H9 (cell line): ENCODE measurements around the gene NSF. TPM values are rescaled to one million over a fixed set of nuclear protein-coding genes. Genes with fewer than 3 reads are reported as not detected.
A peak's percentile ranks its signal among the peaks of the same experiment; 100 is the strongest.
"Not testable (repeated sequence)": the region's sequence is repeated elsewhere in the genome, so short reads cannot be mapped to it uniquely, and the experiment has no call there.

Experiments
- DNase-seq: peaks from one replicate; pipeline ENCODE4 v3.0.0-alpha.2; 2017
- H2AFZ ChIP-seq: one replicate; pipeline ENCODE4 v1.6.1; 2013; ENCODE audit warnings: mild to moderate bottlenecking, low read length, control low read depth, moderate library complexity
- H2AK5ac ChIP-seq: 2 replicates; pipeline ENCODE4 v1.6.1; 2013; ENCODE audit warnings: low read length, control low read depth, mixed read lengths; ENCODE audit not compliant: insufficient read length
- H2BK120ac ChIP-seq: one replicate; pipeline ENCODE4 v1.6.1; 2013; ENCODE audit warnings: low read depth, mild to moderate bottlenecking, low read length, control low read depth, inconsistent platforms; ENCODE audit not compliant: poor library complexity, severe bottlenecking
- H2BK12ac ChIP-seq: 2 replicates; pipeline ENCODE4 v1.6.1; 2013; ENCODE audit warnings: low read length, control low read depth, mixed read lengths, low read depth; ENCODE audit not compliant: insufficient read length
- H2BK15ac ChIP-seq: 2 replicates; pipeline ENCODE4 v1.6.1; 2013; ENCODE audit warnings: low read depth, low read length, control low read depth
- H2BK20ac ChIP-seq: one replicate; pipeline ENCODE4 v1.6.1; 2013; ENCODE audit warnings: low read depth, mild to moderate bottlenecking, low read length, control low read depth, inconsistent platforms; ENCODE audit not compliant: poor library complexity, severe bottlenecking
- H2BK5ac ChIP-seq: 2 replicates; pipeline ENCODE4 v1.6.1; 2013; ENCODE audit warnings: low read length, control low read depth, mixed read lengths; ENCODE audit not compliant: insufficient read length
- H3K14ac ChIP-seq: 2 replicates; pipeline ENCODE4 v1.6.1; 2013; ENCODE audit warnings: low read length, control low read depth; ENCODE audit not compliant: insufficient read depth
- H3K18ac ChIP-seq: 2 replicates; pipeline ENCODE4 v1.6.1; 2013; ENCODE audit warnings: low read depth, mild to moderate bottlenecking, mixed read lengths, low read length, control low read depth; ENCODE audit not compliant: insufficient read length
- H3K23ac ChIP-seq: 2 replicates; pipeline ENCODE4 v1.6.1; 2013; ENCODE audit warnings: low read length, control low read depth, mixed read lengths, low read depth; ENCODE audit not compliant: insufficient read length
- H3K23me2 ChIP-seq: 2 replicates; pipeline ENCODE4 v1.6.1; 2013; ENCODE audit warnings: low read depth, mild to moderate bottlenecking, mixed read lengths, low read length, control low read depth; ENCODE audit not compliant: insufficient read length, poor library complexity, severe bottlenecking
- H3K27ac ChIP-seq: 2 replicates; pipeline ENCODE4 v1.5.1; 2013; ENCODE audit warnings: low read length, control low read depth, mixed read lengths, low read depth; ENCODE audit not compliant: insufficient read length
- H3K27me3 ChIP-seq: 2 replicates; pipeline ENCODE4 v1.6.1; 2013; ENCODE audit warnings: low read length, control low read depth, inconsistent platforms; ENCODE audit not compliant: insufficient read depth
- H3K4ac ChIP-seq: 2 replicates; pipeline ENCODE4 v1.6.1; 2013; ENCODE audit warnings: low read depth, mild to moderate bottlenecking, control low read depth, inconsistent platforms, low read length, moderate library complexity
- H3K4me1 ChIP-seq: 2 replicates; pipeline ENCODE4 v1.6.1; 2013; ENCODE audit warnings: low read length, control low read depth, inconsistent platforms; ENCODE audit not compliant: insufficient read depth
- H3K4me2 ChIP-seq: 2 replicates; pipeline ENCODE4 v1.6.1; 2013; ENCODE audit warnings: low read length, control low read depth, mixed read lengths; ENCODE audit not compliant: insufficient read length, insufficient read depth
- H3K56ac ChIP-seq: 2 replicates; pipeline ENCODE4 v1.6.1; 2013; ENCODE audit warnings: low read depth, mild to moderate bottlenecking, mixed read lengths, low read length, control low read depth; ENCODE audit not compliant: insufficient read length
- H3K79me1 ChIP-seq: 2 replicates; pipeline ENCODE4 v1.6.1; 2013; ENCODE audit warnings: low read depth, mild to moderate bottlenecking, moderate library complexity, low read length, control low read depth, inconsistent platforms; ENCODE audit not compliant: insufficient read depth, poor library complexity, severe bottlenecking
- H3K79me2 ChIP-seq: 2 replicates; pipeline ENCODE4 v1.6.1; 2013; ENCODE audit warnings: low read length, control low read depth, inconsistent platforms; ENCODE audit not compliant: insufficient read depth
- H3K9ac ChIP-seq: 2 replicates; pipeline ENCODE4 v1.6.1; 2013; ENCODE audit warnings: low read length, control low read depth, mixed read lengths; ENCODE audit not compliant: insufficient read length; ENCODE audit errors: extremely low read depth
- H3K9me3 ChIP-seq: one replicate; pipeline ENCODE4 v1.6.1; 2013; ENCODE audit warnings: low read depth, low read length, inconsistent platforms; ENCODE audit not compliant: control insufficient read depth
- H3T11ph ChIP-seq: one replicate; pipeline ENCODE4 v1.6.1; 2013; ENCODE audit warnings: mild to moderate bottlenecking, low read length, control low read depth, inconsistent platforms
- H4K20me1 ChIP-seq: one replicate; pipeline ENCODE4 v1.6.1; 2013; ENCODE audit not compliant: control insufficient read depth, insufficient read length, insufficient read depth
- H4K5ac ChIP-seq: 2 replicates; pipeline ENCODE4 v1.6.1; 2013; ENCODE audit warnings: low read depth, mild to moderate bottlenecking, mixed read lengths, low read length, control low read depth; ENCODE audit not compliant: insufficient read length
- H4K8ac ChIP-seq: replicated peaks from 2 replicates; pipeline ENCODE4 v1.6.1; 2013; ENCODE audit warnings: low read length, control low read depth, mixed read lengths, low read depth; ENCODE audit not compliant: insufficient read length
- H4K91ac ChIP-seq: 2 replicates; pipeline ENCODE4 v1.6.1; 2013; ENCODE audit warnings: low read depth, mild to moderate bottlenecking, moderate library complexity, mixed read lengths, low read length, control low read depth; ENCODE audit not compliant: insufficient read length
- H3K27ac Mint-ChIP-seq, 3 experiments: 2 replicates in 2 of 3; 3 replicates in 1 of 3; pipeline ENCODE4 v1.8.0; 2020 to 2021; ENCODE audit warnings: mixed read lengths in 3 of 3, mild to moderate bottlenecking in 1 of 3, moderate library complexity in 1 of 3
- H3K27me3 Mint-ChIP-seq: 2 replicates; pipeline ENCODE4 v1.8.0; 2021; ENCODE audit warnings: low read depth, mild to moderate bottlenecking, moderate library complexity, mixed read lengths
- H3K36me3 Mint-ChIP-seq, 3 experiments: 2 replicates in 2 of 3; 3 replicates in 1 of 3; pipeline ENCODE4 v1.8.0; 2020 to 2021; ENCODE audit warnings: low read depth in 3 of 3, mixed read lengths in 3 of 3; ENCODE audit not compliant: insufficient read depth in 1 of 3
- H3K4me1 Mint-ChIP-seq, 2 experiments: 2 replicates each; pipeline ENCODE4 v1.8.0; 2020; ENCODE audit warnings: mixed read lengths in 2 of 2
- H3K4me3 Mint-ChIP-seq, 2 experiments: 2 replicates in 1 of 2; 3 replicates in 1 of 2; pipeline ENCODE4 v1.8.0; 2020 to 2021; ENCODE audit warnings: mild to moderate bottlenecking in 2 of 2, mixed read lengths in 2 of 2, moderate library complexity in 1 of 2
- H3K9me3 Mint-ChIP-seq, 2 experiments: 2 replicates in 1 of 2; 3 replicates in 1 of 2; pipeline ENCODE4 v1.8.0; 2020; ENCODE audit warnings: mild to moderate bottlenecking in 2 of 2, mixed read lengths in 2 of 2, moderate library complexity in 1 of 2
- CTCF ChIP-seq: fragments of 200-600 bp; sonication (generic); conservative IDR thresholded peaks from 3 replicates; pipeline ENCODE4 v1.8.0; 2021; ENCODE audit warnings: antibody characterized with exemption, mild to moderate bottlenecking
- WGBS: extraction: QIAGEN DNeasy Blood & Tissue Kit; methylation state at CpG from one replicate; pipeline ENCODE4 v1.1.7; 2013; ENCODE audit warnings: missing lambda C conversion rate, low lambda C conversion rate, mixed read lengths; ENCODE audit not compliant: insufficient read length; ENCODE audit errors: extremely low coverage; 5-methylcytosine and 5-hydroxymethylcytosine counted together
- total RNA-seq: library from RNA; stranded (reverse); gene quantifications from 2 replicates; pipeline ENCODE4 v1.2.1, GENCODE V29; 2021

The NSF gene
- total RNA-seq, 1 experiment from 2014 or later, result 36.4 TPM

- no peak for DNase-seq
These were observed 178.0 kb downstream of the NSF start for GRCh38 chr17:46768540-46768870.

GRCh38 chr17:46768896-46769295, 178.4 kb downstream of the NSF start:
- not testable (repeated sequence) for H3K4me3 Mint-ChIP-seq, H3K9me3 Mint-ChIP-seq, H3K27ac Mint-ChIP-seq

More at GRCh38 chr17:46768540-46768870, 178.0 kb downstream of the NSF start:
- H3K36me3 Mint-ChIP-seq, result peaks cover 0 to 54% (median 3%) of the 10 kb centered on the region in 3 experiments; a peak in 4 of 7 replicates
- Histone ChIP-seq H3K27ac (no peak overlapping the region), H3K4ac (no peak overlapping the region), H2AFZ (no peak overlapping the region), H3K14ac (no peak overlapping the region; the same call in 1 of the 2 replicates), H4K5ac (no peak overlapping the region), H3K4me1 (peaks cover 3% of the 10 kb centered on the region; the same call in 1 of the 2 replicates), H3K56ac (no peak overlapping the region), H3K4me2 (no peak overlapping the region), H2BK5ac (no peak overlapping the region), H2BK120ac (no peak overlapping the region), H3K23ac (no peak overlapping the region), H2AK5ac (no peak overlapping the region), H3K79me1 (no peaks in the 10 kb centered on the region), H3K27me3 (peaks cover 12% of the 10 kb centered on the region; the same call in 1 of the 2 replicates), H4K8ac (no peak overlapping the region), H4K91ac (no peak overlapping the region), H3K79me2 (no peaks in the 10 kb centered on the region), H3K23me2 (peaks cover 9% of the 10 kb centered on the region), H2BK12ac (no peak overlapping the region), H3K9ac (no peak overlapping the region), H3K18ac (no peak overlapping the region), H2BK15ac (no peak overlapping the region), H4K20me1 (no peaks in the 10 kb centered on the region), H3T11ph (no peak overlapping the region), H2BK20ac (no peak overlapping the region), H3K9me3 (no peaks in the 10 kb centered on the region)
- peaks cover 30 to 41% of the 10 kb centered on the region in 2 experiments for H3K4me1 Mint-ChIP-seq
- no peak overlapping the region for H3K27ac Mint-ChIP-seq
- WGBS, result no CpG with 5 or more reads among the region's 15 CpGs
- H3K9me3 Mint-ChIP-seq, result no peaks in the 10 kb centered on the region; a peak in 1 of 5 replicates
- TF ChIP-seq CTCF, result no peak
- H3K4me3 Mint-ChIP-seq, result no peak overlapping the region
- peaks cover 42% of the 10 kb centered on the region for H3K27me3 Mint-ChIP-seq

More at GRCh38 chr17:46768896-46769295, 178.4 kb downstream of the NSF start:
- not testable (repeated sequence) for H3K9ac ChIP-seq, H3K9me3 ChIP-seq, H4K91ac ChIP-seq, H3K56ac ChIP-seq, H3K79me1 ChIP-seq, H4K8ac ChIP-seq, H4K20me1 ChIP-seq, H3K4ac ChIP-seq, H3T11ph ChIP-seq, H3K4me2 ChIP-seq, H3K4me1 ChIP-seq, H3K14ac ChIP-seq, H2BK20ac ChIP-seq, H2BK120ac ChIP-seq, H2BK12ac ChIP-seq, H3K18ac ChIP-seq, H2AFZ ChIP-seq, H3K79me2 ChIP-seq, H3K27ac ChIP-seq, H2AK5ac ChIP-seq, H3K23me2 ChIP-seq, H4K5ac ChIP-seq, H2BK15ac ChIP-seq, H2BK5ac ChIP-seq, H3K23ac ChIP-seq
- Mint-ChIP-seq H3K4me1 (peaks cover 34 to 43% of the 10 kb centered on the region in 2 experiments), H3K27me3 (peaks cover 46% of the 10 kb centered on the region), H3K36me3 (peaks cover 0 to 50% (median 3%) of the 10 kb centered on the region in 3 experiments; a peak in 4 of 7 replicates)
- peaks cover 15% of the 10 kb centered on the region; the same call in 1 of the 2 replicates for H3K27me3 ChIP-seq
- peak; percentile 20 for DNase-seq
- no CpG with 5 or more reads among the region's 14 CpGs for WGBS
